ENCODE data around the gene TCF7L1. TPM values are rescaled to one million over a fixed set of nuclear protein-coding genes. Genes with fewer than 3 reads are reported as not detected.

Gene TCF7L1
- polyA plus RNA-seq, 1 donor (not counting 4 experiments of a cell fraction or from before 2014, with no cell fraction given), result 1.0 TPM

GRCh38 chr2:85291425-85292023 lies 158.3 kb downstream of the TCF7L1 start:
- Histone ChIP-seq H2AFZ (ENCODE audit: control insufficient read depth, low read length) (no peak overlapping the region), H3K9me1 (ENCODE audit: control insufficient read depth, extremely low read depth, insufficient read depth, low read length) (no peaks in the 10 kb centered on the region), H3K9ac (ENCODE audit: control insufficient read depth, extremely low read depth, insufficient read depth, low read length) (no peak overlapping the region), H3K4me3 (ENCODE audit: control insufficient read depth in 2 of 3, extremely low read depth in 1 of 3, insufficient read depth in 2 of 3, low read depth in 1 of 3, low read length in 3 of 3) (no peak overlapping the region), H3K36me3 (ENCODE audit: control insufficient read depth in 2 of 2, extremely low read depth in 1 of 2, insufficient read depth in 2 of 2, low read length in 2 of 2) (no peaks in the 10 kb centered on the region), H3K9me3 (ENCODE audit: control insufficient read depth, low read depth, low read length) (no peaks in the 10 kb centered on the region), H3K4me2 (ENCODE audit: control insufficient read depth, extremely low read depth, insufficient read depth, low read depth, low read length) (peak overlapping the region; percentile 17), H3K4me1 (ENCODE audit: control insufficient read depth, extremely low read depth, insufficient read depth, low read length) (peaks cover 41% of the 10 kb centered on the region), H3K79me2 (ENCODE audit: control insufficient read depth, insufficient read depth, low read length) (no peaks in the 10 kb centered on the region), H3K27me3 (ENCODE audit: control insufficient read depth, extremely low read depth, insufficient read depth, low read length) (no peaks in the 10 kb centered on the region), H4K20me1 (ENCODE audit: control insufficient read depth, extremely low read depth, insufficient read depth, low read length) (no peaks in the 10 kb centered on the region), H3K27ac (ENCODE audit: control insufficient read depth, insufficient read depth, low read length) (peak overlapping the region; percentile 13)
- dilution Hi-C loops (cut with MboI; ENCODE audit: extremely low pct_ligation_motif_present, low sequenced_read_pairs), result no loop called here
- no peak for DNase-seq (ENCODE audit: low read depth, low spot score)
- TF ChIP-seq CTCF (optimal IDR thresholded peaks at IDR 0.05 in 1 of 3, IDR thresholded peaks at IDR 0.05 in 1 of 3, conservative IDR thresholded peaks at IDR 0.05 in 1 of 3; ENCODE audit: extremely low read depth in 1 of 3, insufficient read depth in 2 of 3, low read length in 3 of 3) (no peak), EZH2 (IDR thresholded peaks at IDR 0.05; ENCODE audit: low read length) (no peak)
- FAIRE-seq, result no peak

GRCh38 chr2:85302121-85302520 lies 168.9 kb downstream of the TCF7L1 start:
- Histone ChIP-seq H3K27me3 (ENCODE audit: control insufficient read depth, extremely low read depth, insufficient read depth, low read length) (no peaks in the 10 kb centered on the region), H3K36me3 (ENCODE audit: control insufficient read depth in 2 of 2, extremely low read depth in 1 of 2, insufficient read depth in 2 of 2, low read length in 2 of 2) (peaks cover 0 to 22% of the 10 kb centered on the region in 2 experiments), H3K9me1 (ENCODE audit: control insufficient read depth, extremely low read depth, insufficient read depth, low read length) (no peaks in the 10 kb centered on the region), H3K79me2 (ENCODE audit: control insufficient read depth, insufficient read depth, low read length) (no peaks in the 10 kb centered on the region), H4K20me1 (ENCODE audit: control insufficient read depth, extremely low read depth, insufficient read depth, low read length) (no peaks in the 10 kb centered on the region), H3K9me3 (ENCODE audit: control insufficient read depth, low read depth, low read length) (no peaks in the 10 kb centered on the region), H3K9ac (ENCODE audit: control insufficient read depth, extremely low read depth, insufficient read depth, low read length) (no peak overlapping the region), H3K4me2 (ENCODE audit: control insufficient read depth, extremely low read depth, insufficient read depth, low read depth, low read length) (no peak overlapping the region), H3K4me1 (ENCODE audit: control insufficient read depth, extremely low read depth, insufficient read depth, low read length) (peaks cover 5% of the 10 kb centered on the region), H3K27ac (ENCODE audit: control insufficient read depth, insufficient read depth, low read length) (no peak overlapping the region), H3K4me3 (ENCODE audit: control insufficient read depth in 2 of 3, extremely low read depth in 1 of 3, insufficient read depth in 2 of 3, low read depth in 1 of 3, low read length in 3 of 3) (no peak overlapping the region), H2AFZ (ENCODE audit: control insufficient read depth, low read length) (no peak overlapping the region)
- DNase-seq (ENCODE audit: low read depth, low spot score) (no peak), FAIRE-seq (no peak)
- dilution Hi-C loops (cut with MboI; ENCODE audit: extremely low pct_ligation_motif_present, low sequenced_read_pairs), result no loop called here
- no peak for TF ChIP-seq CTCF (optimal IDR thresholded peaks at IDR 0.05 in 1 of 3, IDR thresholded peaks at IDR 0.05 in 1 of 3, conservative IDR thresholded peaks at IDR 0.05 in 1 of 3; ENCODE audit: extremely low read depth in 1 of 3, insufficient read depth in 2 of 3, low read length in 3 of 3)
- TF ChIP-seq EZH2 (IDR thresholded peaks at IDR 0.05; ENCODE audit: low read length), result no peak

All from keratinocyte (primary cell).